Measurements from ENCODE around the gene RAPGEF2. TPM values are rescaled to one million over a fixed set of nuclear protein-coding genes. Genes with fewer than 3 reads are reported as not detected.

The RAPGEF2 gene
- total and polyA plus RNA-seq, 10 of the 15 experiments (the other 5 are each of a cell fraction or from before 2014, with no cell fraction given) = 0.31 to 24.0 (median 2.9) TPM

GRCh38 chr4:159222043-159222552, 119.2 kb downstream of the RAPGEF2 start (continued):
- TF ChIP-seq FOXK2 (IDR thresholded peaks at IDR 0.05) (no peak), HDGF (IDR thresholded peaks at IDR 0.05) (no peak), SMAD5 (IDR thresholded peaks at IDR 0.05; ENCODE audit: low read depth) (no peak), ZSCAN29 (IDR thresholded peaks at IDR 0.05) (no peak), RCOR1 (conservative IDR thresholded peaks at IDR 0.05; ENCODE audit: low read depth, low read length) (no peak), IRF3 (IDR thresholded peaks at IDR 0.05) (no peak), SPI1 (IDR thresholded peaks at IDR 0.05; ENCODE audit: borderline replicate concordance, insufficient read depth, low read depth, low read length) (no peak), YY1 (IDR thresholded peaks at IDR 0.05; ENCODE audit: low read depth, low read length) (no peak)

DNA sequence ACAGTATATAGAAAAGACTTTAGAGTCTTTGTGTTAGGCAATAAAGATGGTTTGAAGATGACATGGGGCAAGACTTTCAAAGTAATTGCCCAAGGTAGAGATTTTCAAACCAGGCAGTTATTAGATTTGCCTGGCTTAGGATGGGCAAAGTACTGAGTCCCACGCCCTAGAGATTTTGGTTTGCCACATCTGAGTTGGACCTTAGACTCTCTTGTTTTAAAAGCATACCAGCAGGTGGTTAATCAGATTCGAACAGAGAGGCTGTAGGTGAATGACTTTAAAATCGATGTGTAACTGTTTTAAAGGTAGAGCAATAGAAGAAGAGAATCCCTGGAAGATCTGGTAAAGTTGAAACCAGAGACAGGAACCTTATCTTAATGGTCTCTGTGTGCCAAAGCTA, 121.5 kb downstream of the RAPGEF2 start:
- FAIRE-seq (no peak), DNase-seq (ENCODE audit: low read depth, low spot score) (no peak), ATAC-seq (no peak)
- no peak overlapping the region for H3K4me3 ChIP-seq
- H4K20me1 ChIP-seq (ENCODE audit: control insufficient read depth, insufficient read depth) = peaks cover 3% of the 10 kb centered on the region; the same call in 1 of the 2 replicates
- H3K36me3 ChIP-seq (ENCODE audit: control insufficient read depth in 2 of 2, insufficient read depth in 2 of 2, low read length in 1 of 2) = no peaks in the 10 kb centered on the region
- ChIA-PET SMC1A (ENCODE audit: uncharacterized antibody, unreplicated experiment) (no interaction called here), POLR2A (no interaction called here), CTCF (interaction anchor here (1.0 to 1.2 kb wide), 2 partner anchors 13 to 366 kb away, joined by 3 to 4 read pairs; no protein-coding TSS in a partner anchor), RAD21 (ENCODE audit: unreplicated experiment) (no interaction called here)
- no peak overlapping the region for H3K9ac ChIP-seq (ENCODE audit: control insufficient read depth, insufficient read depth, low read length)
- intact Hi-C loops (cut with micrococcal nuclease; ENCODE audit: unreplicated experiment) (no loop called here), in situ Hi-C loops (cut with MboI) (loop anchor here (25.0 kb wide), 1 partner anchor 962 kb away; no protein-coding TSS in a partner anchor)
- no peak overlapping the region for H3K4me2 ChIP-seq (ENCODE audit: control insufficient read depth, insufficient read depth)
- H3K79me2 ChIP-seq (ENCODE audit: control insufficient read depth, insufficient read depth, low read length) = no peaks in the 10 kb centered on the region; the same call in 1 of the 2 replicates
- 80% methylated on average over 3 of the region's 3 CpGs for WGBS (ENCODE audit: insufficient coverage, insufficient replicate concordance, low lambda C conversion rate, missing lambda C conversion rate)
- H2AFZ ChIP-seq (ENCODE audit: control insufficient read depth, low read depth, low read length) = no peak overlapping the region
- no peaks in the 10 kb centered on the region for H3K27me3 ChIP-seq (replicated peaks in 1 of 2; ENCODE audit: control insufficient read depth in 2 of 2, insufficient read depth in 2 of 2, low read length in 1 of 2)
- no peaks in the 10 kb centered on the region for H3K4me1 ChIP-seq (ENCODE audit: control insufficient read depth, insufficient read depth, low read length)
- no peaks in the 10 kb centered on the region for H3K9me3 ChIP-seq (replicated peaks; ENCODE audit: control insufficient read depth, insufficient read depth, low read length)
- BruUV-seq (replicated peaks) = no TSS peak
- no peak overlapping the region for H3K27ac ChIP-seq (ENCODE audit: control insufficient read depth, insufficient read depth)
- TF ChIP-seq SIX5 (IDR thresholded peaks at IDR 0.05; ENCODE audit: low read depth, low read length, severe bottlenecking) (no peak), FOXK2 (IDR thresholded peaks at IDR 0.05) (no peak), SUZ12 (IDR thresholded peaks at IDR 0.05; ENCODE audit: unreplicated experiment) (no peak), ASH2L (IDR thresholded peaks at IDR 0.05; ENCODE audit: borderline replicate concordance, low read depth) (no peak), MYB (IDR thresholded peaks at IDR 0.05; ENCODE audit: borderline replicate concordance, low read depth, low read length) (no peak), ELK1 (IDR thresholded peaks at IDR 0.05; ENCODE audit: low read depth, low read length) (no peak), ATF2 (IDR thresholded peaks at IDR 0.05; ENCODE audit: low read length) (no peak), ZNF384 (IDR thresholded peaks at IDR 0.05; ENCODE audit: borderline replicate concordance, low read depth, low read length) (no peak), PAX5 (IDR thresholded peaks at IDR 0.05; ENCODE audit: borderline replicate concordance, low read depth, low read length) (no peak), HCFC1 (IDR thresholded peaks at IDR 0.05; ENCODE audit: low read length) (no peak), SPI1 (IDR thresholded peaks at IDR 0.05; ENCODE audit: borderline replicate concordance, insufficient read depth, low read depth, low read length) (no peak), TBL1XR1 (IDR thresholded peaks at IDR 0.05; ENCODE audit: low read depth, low read length) (no peak), NR2C1 (IDR thresholded peaks at IDR 0.05) (no peak)
- TF ChIP-seq, protein P1, sequence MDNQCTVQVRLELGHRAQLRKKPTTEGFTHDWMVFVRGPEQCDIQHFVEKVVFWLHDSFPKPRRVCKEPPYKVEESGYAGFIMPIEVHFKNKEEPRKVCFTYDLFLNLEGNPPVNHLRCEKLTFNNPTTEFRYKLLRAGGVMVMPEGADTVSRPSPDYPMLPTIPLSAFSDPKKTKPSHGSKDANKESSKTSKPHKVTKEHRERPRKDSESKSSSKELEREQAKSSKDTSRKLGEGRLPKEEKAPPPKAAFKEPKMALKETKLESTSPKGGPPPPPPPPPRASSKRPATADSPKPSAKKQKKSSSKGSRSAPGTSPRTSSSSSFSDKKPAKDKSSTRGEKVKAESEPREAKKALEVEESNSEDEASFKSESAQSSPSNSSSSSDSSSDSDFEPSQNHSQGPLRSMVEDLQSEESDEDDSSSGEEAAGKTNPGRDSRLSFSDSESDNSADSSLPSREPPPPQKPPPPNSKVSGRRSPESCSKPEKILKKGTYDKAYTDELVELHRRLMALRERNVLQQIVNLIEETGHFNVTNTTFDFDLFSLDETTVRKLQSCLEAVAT (IDR thresholded peaks at IDR 0.05) = no peak
